Frontal cortex (tissue), 4 donors: ENCODE measurements around the gene STYXL2. TPM values are rescaled to one million over a fixed set of nuclear protein-coding genes. Genes with fewer than 3 reads are reported as not detected.

Experiments used
- DNase-seq, 2 donors: peaks; one replicate each; pipeline ENCODE4 v3.0.0; 2012; ENCODE audit warnings: low spot score in 2 of 2
- FAIRE-seq: peaks from 2 replicates; lab custom pipeline; 2012; peaks lifted over from hg19 to GRCh38; lab: Jason Lieb, UNC
- total RNA-seq: library from RNA; depleted of rRNA; stranded (reverse); fragments of >200 nt; gene quantifications from one replicate; pipeline ENCODE4 v1.2.3, GENCODE V29; 2014
- donor health status: control.
- donor health status: control.
- donor health status: control.

The STYXL2 gene
- total RNA-seq, 1 donor from 2014 or later = 0.41 TPM

GRCh38 chr1:167127661-167128060, 33.8 kb downstream of the STYXL2 start:
- DNase-seq = no peak
- FAIRE-seq = no peak

- FAIRE-seq (no peak), DNase-seq (no peak)
Observed at GRCh38 chr1:167128261-167129227, 34.7 kb downstream of the STYXL2 start.

DNA sequence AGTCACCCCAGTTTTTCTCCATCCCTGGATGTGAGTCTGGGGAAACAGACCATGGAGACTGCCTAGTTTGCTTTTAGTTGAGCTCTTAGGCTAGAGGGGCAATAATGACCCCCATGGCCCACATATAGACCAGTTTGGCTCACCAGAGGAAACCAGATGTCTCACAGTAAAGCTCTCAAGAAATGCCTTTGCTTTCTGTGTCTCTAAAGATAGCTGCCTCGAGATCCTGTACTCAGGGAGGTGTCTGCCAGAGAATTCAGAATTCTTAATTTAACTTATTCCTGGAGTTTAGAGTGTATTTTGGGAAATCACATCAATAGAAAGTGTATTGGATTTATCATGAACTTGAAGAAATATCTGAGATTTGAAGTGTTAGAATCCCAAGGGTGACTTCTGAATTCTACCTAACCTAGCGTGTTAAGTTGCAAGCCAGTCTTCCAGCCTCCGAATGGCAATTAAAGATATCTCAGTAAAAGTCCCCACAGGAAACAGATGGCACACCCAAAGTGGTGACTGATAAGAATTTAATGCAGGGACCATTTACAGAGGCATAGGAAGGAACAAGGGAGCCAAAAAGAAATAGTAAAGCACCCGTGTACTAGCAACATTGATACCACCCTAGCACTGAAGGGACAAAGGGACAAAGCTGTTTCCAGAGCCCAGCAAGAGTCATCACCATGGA, 37.1 kb downstream of the STYXL2 start:
- no peak for FAIRE-seq
- DNase-seq = no peak

DNA sequence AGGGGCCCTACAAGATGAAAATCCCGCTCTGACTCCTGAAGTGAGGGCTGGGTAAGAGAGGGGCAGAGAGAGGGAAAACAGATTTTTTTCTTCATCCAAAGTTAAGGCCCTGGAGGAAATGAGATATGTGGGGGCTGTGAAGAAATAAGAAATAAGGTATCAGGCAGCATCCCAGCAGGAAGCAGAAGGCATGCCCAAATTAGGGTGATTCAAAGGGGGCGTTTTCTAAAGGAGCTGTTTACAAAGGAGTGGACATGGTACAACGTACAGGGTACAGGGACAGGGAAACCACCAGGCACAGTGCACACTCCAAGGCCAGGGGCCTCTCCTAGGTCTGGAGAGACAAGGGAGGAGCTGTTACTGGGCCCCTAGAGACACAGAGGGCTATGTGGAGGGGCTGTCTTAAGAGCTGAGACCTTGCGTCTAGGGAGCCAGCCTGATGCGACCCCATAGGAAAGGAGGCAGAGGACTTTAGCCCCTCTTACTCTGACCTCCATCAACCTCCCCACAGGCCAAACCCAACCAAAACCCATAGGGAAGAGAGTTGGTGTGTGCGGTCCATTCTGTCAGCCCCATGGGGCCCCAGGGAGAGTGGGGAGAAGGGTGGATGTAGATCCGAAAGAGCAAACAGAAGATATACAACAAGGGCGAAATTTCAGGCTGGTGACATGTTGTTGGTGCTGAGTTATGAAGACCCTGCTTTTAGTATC, 38.6 kb downstream of the STYXL2 start:
- FAIRE-seq (no peak), DNase-seq (no peak)

DNA sequence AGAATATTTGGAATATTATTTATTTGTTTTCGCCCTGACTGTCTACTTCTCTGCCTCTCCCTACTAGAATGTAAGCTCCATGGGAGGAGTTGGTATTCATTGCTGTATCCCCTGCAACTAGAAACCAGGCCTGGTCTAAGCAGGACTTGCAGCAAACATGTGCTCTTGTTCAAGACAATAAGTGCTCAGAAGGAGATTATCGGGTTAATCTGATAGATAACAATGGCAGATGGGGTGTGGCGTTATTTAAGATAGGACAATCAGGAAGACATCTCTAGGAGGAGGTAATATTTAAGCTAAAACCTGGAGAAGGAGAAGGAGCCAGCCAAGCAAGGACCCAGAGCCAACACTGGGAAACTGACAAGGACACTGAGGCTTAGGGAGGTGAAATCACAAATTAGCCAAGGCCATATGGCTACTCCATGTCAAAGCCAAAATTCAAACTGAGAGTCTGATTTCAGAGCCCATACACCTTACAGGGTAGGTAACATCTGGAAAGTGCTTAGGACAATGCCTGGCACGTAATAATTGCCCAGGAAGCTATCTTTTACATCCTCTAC, 41.5 kb downstream of the STYXL2 start:
- FAIRE-seq (no peak), DNase-seq (no peak)

- DNase-seq (no peak), FAIRE-seq (no peak)
Observed at GRCh38 chr1:167136191-167136614, 42.3 kb downstream of the STYXL2 start.

- no peak for DNase-seq
- FAIRE-seq = no peak
Observed at GRCh38 chr1:167136806-167137205, 42.9 kb downstream of the STYXL2 start.

GRCh38 chr1:167137332-167137781, 43.5 kb downstream of the STYXL2 start:
- FAIRE-seq (no peak), DNase-seq (no peak)

GRCh38 chr1:167137793-167138510, 44.1 kb downstream of the STYXL2 start:
- FAIRE-seq = no peak
- DNase-seq = no peak

- no peak for FAIRE-seq
- DNase-seq = no peak
Observed at GRCh38 chr1:167138703-167139102, 44.8 kb downstream of the STYXL2 start.

GRCh38 chr1:167141963-167142362, 48.1 kb downstream of the STYXL2 start:
- no peak for FAIRE-seq
- no peak for DNase-seq

Other genes with a start within 250 kb of the STYXL2 start
- 66.9 TPM for gene TADA1, start 217.8 kb upstream of the STYXL2 start, total RNA-seq
- gene ILDR2, start 118.5 kb upstream of the STYXL2 start, total RNA-seq = 22.8 TPM
- 1.2 TPM for gene MAEL, start 104.8 kb upstream of the STYXL2 start, total RNA-seq
- not detected for gene GPA33, start 3.7 kb upstream of the STYXL2 start, total RNA-seq
- 19.2 TPM for gene POU2F1, start 126.8 kb downstream of the STYXL2 start, total RNA-seq